HG02885 (cell line): ENCODE data around the gene PRR16.

Experiments used
- ATAC-seq: cut with Tn5 transposase; IDR thresholded peaks from one replicate; pipeline ENCODE4 v1.9.1; 2021; ENCODE audit warnings: mild to moderate bottlenecking; ENCODE audit not compliant: unreplicated experiment, poor library complexity

Gene PRR16

DNA sequence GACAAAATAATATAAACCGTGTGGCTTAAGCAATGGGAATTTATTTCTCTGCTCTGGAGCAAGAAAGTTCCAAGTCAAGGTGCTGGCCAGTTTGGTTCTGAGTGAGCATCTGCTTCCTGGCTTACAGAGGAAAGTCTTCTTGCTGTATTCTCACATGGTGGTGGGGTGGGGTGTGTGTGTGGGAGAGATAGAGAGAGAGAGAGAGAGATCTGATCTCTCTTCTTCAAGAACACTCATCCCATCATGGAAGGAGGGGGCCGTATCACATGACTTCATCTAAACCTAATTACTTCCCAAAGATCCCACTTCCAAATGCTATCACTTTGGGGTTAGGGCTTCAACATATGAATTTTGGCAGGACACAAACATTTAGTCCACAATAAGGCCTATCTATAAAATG lies 91.2 kb downstream of the PRR16 start:
- ATAC-seq, result no peak

GRCh38 chr5:120564013-120564412 lies 99.9 kb downstream of the PRR16 start:
- no peak for ATAC-seq

- no peak for ATAC-seq
Measured at GRCh38 chr5:120567066-120567465, 103.0 kb downstream of the PRR16 start.

GRCh38 chr5:120567921-120568320 lies 103.8 kb downstream of the PRR16 start:
- ATAC-seq, result no peak

GRCh38 chr5:120568711-120569110 lies 104.6 kb downstream of the PRR16 start:
- no peak for ATAC-seq

DNA sequence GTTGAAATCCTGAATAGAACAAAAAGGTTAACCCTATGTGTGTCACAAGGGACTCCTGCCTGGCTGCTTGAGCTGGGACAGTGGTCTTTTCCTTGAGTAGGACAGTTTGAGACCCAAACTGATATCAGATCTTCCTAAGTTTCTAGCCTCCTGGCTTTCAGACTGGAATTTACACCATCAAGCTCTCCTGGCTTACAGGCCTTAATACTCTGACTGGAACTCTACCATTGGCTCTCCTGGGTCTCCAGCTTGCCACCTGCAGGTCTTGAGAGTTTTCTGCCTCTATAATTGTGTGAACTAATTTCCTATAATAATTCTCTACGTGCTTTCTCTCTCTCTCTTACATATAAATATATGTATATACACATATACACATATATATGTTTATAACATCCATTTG lies 112.5 kb downstream of the PRR16 start:
- ATAC-seq, result no peak

GRCh38 chr5:120582635-120583034 lies 118.5 kb downstream of the PRR16 start:
- no peak for ATAC-seq

GRCh38 chr5:120586646-120587045 lies 122.5 kb downstream of the PRR16 start:
- no peak for ATAC-seq

DNA sequence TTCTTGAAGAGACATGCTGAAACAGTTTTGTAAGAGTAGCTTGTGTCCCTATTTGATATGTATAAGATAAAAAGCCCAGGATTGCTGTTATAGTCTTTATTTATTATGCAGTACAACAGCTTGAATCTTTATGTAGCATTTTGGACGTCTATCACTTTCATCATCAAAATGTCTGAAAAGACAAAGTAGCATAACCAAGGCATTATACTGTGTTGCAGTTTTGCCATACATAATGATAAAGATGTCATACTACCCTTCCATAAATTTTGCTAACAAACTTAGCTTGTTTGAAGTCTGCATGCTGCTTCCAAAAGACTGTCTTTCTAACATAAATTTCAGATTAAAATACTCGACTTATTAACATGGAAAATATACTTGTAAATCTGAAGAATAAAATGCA lies 127.8 kb downstream of the PRR16 start:
- no peak for ATAC-seq

GRCh38 chr5:120599576-120599975 lies 135.5 kb downstream of the PRR16 start:
- no peak for ATAC-seq

DNA sequence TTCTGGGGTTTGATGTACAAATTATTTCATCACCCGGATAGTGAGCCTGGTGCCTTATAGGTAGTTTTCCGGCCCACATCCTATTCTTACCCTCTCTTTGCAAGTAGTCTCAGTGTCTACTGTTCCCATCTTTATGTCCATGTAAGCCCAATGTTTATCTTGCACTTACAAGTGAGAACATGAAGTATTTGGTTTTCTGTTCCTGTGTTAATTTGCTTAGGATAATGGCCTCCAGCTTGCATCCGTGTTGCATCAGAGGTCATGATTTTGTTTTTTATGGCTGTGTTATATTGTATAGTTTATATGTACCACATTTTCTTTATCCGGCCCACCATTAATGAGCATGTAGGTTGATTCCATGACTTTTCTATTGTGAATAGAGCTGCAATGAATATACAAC lies 136.5 kb downstream of the PRR16 start:
- no peak for ATAC-seq

DNA sequence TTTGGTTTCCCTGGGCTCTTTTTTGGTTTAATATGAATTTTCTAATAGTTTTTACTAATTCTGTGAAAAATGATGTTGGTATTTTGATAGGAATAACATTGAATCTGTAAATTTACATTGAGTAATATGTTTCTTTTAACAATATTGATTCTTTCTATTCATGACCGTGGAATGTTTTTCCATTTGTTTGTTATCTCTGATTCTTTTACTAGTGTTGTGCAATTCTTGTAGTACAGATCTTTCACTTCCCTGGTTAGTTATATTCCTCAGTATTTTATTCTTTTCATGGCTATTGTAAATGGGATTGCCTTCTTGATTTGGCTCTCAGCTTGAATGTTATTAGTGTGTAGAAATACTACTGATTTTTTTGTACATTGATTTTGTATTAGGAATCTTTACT lies 137.9 kb downstream of the PRR16 start:
- ATAC-seq, result no peak

GRCh38 chr5:120604884-120605283 lies 140.8 kb downstream of the PRR16 start:
- no peak for ATAC-seq

DNA sequence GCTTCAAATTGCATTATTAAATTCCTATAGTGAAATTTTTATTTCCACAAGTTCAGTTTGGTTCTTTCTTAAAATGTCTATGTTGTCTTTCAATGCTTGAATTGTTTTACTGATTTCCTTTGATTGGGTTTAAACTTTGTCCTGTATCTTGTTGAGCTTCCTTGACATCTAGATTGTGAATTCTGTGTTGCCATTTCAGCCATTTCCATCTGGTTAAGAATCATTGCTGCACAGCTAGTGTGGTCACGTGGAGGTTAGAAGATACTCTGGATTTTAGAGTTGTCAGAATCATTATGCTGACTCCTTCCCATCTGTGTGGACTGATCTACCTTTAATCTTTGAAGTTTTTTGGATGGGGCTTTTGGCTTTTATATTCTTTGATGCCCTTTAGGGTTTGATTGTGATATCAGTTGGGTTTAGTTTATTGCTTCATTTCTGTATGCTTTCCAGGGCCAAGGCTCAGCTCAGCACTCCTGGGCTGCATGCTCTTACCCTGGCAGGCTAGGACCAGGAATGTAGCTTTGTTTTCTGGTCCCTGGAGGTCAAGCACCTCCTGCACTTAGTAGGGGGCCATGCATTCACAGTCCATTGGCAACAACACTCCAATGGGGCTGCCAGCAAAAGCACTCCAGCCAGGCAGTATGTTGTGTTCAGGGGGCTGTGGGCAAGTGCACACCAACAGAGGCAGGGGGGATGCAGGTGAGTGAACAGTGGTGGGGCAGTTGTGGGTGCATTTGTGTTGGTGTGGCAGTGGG lies 141.4 kb downstream of the PRR16 start:
- no peak for ATAC-seq

DNA sequence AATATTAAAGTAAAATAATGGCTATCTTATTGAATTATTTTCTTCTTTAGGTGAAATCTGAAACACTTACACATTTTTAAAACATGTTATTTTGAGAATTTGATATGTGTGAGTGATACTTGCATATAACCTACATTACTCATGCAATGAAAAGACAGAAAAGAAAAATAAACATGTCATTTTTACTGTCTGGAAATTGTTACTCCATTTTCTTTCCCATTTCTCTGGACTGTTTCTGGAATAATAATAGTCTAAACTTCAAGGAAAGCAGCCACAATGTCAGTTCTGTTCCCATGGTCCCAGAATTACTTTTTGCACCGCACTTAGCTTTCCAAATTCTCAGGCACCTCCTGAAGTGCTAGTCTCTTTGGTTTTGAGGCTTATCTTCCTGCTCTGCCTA lies 145.5 kb downstream of the PRR16 start:
- no peak for ATAC-seq

DNA sequence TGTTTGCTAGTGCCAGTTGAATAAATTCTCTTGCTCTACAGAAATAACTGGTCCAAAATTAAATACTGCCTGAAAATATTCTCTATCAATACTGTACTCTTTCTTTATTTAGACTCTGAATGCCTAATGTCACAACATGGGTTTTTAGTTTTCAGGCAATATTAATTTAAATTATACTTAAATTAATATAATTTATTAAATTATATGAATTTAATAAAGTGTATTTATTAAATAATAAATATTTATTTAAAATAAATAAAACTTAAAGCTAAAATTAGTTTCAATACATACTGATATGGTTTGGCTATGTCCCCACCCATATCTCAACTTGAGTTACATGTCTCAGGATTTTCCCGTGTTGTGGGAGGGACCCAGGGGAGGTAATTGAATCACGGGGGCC lies 146.0 kb downstream of the PRR16 start:
- ATAC-seq, result no peak

DNA sequence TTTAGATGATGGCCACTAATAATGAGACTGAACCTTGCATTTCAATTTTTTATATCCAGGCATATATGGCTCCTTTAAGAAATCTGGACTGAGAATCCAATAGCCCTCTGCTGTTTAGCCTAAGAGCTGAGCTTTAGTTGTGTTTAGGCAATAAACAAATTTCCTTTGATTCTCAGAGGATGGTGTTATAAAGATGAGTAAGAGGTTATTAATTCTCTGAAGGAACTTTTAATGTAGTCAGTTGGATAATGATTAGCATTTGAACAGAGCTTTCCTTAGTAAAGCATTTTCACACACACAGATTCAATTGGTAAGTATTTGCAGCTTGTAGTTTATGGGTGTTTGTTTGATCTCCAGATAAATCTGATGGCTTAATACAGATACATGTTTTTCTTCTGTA lies 149.6 kb downstream of the PRR16 start:
- ATAC-seq, result no peak

GRCh38 chr5:120614531-120615180 lies 150.6 kb downstream of the PRR16 start:
- ATAC-seq, result no peak

DNA sequence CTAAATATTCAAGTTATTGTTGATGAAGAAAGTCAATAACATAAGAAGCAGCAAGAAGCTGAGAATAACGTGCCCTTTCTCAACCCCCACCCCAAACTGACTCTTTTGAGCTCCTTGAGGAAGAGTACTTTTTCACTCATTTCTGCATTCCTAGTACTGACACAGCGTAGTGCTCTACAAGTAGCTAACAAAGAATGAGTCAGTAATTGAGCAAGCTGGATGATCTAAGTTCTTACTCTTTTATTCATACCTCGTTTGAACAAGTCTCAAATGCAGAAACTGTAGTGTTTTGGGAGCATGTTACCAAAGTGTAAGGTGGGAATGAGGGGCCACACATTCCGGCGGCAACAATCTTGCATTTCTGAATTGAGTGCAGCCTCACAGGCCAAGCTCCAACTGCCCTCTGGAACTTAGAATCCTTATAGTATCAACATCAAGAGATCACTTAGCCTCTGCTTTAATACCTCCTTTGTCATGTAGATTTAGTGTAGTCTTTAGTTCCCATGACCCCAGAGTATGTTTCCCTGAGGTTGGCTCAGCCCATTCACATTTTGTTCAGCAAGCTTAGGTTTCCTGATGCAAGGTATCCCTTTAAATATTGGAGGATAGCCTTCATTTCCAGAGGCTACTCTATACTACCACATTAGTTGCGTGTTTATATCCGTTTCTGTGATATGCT lies 152.0 kb downstream of the PRR16 start:
- no peak for ATAC-seq

GRCh38 chr5:120621339-120621738 lies 157.2 kb downstream of the PRR16 start:
- no peak for ATAC-seq

DNA sequence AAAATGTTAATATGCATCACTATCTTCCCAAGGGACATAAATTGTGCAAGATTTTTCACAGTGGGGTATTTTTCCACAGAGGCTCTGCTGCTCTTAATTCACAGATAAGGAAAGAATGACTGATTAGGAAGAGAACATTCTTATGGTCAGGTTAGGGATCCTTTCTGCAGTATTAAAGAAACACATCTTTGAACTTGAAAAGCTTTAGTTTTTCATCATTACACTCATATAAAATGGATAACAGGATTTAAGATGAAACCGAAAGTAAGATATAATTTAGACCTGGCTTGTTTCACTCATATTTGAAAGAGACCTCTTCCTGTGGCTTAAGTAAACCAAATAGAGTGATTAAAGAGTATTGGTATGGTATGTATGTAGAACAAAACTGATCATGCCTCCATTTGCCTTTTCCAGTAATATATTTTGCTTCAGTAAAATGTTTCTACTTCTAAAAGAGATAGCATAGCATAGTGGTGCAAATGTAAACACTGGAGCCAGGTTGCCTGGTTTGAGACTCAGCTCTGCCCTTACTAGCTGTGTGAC lies 160.0 kb downstream of the PRR16 start:
- no peak for ATAC-seq
